HepG2 (cell line): ENCODE measurements around the gene MBTD1. TPM values are rescaled to one million over a fixed set of nuclear protein-coding genes. Genes with fewer than 3 reads are reported as not detected.

ENCODE experiments used
- AGO2 ChIP-seq: fragments of 200-400 bp; formaldehyde crosslinking; optimal IDR thresholded peaks from 2 replicates; pipeline ENCODE3; 2017; ENCODE audit warnings: mild to moderate bottlenecking, low read depth, low read length, moderate library complexity
- HBP1 ChIP-seq: IDR thresholded peaks from 2 replicates; pipeline ENCODE4 v1.6.1; 2016; ENCODE audit warnings: low read depth, control low read depth
- HCFC1 ChIP-seq: fragments of 150-350 bp; IDR thresholded peaks from 2 replicates; pipeline ENCODE4 v1.6.1; 2014; ENCODE audit warnings: low read depth, low read length
- HDAC2 ChIP-seq: sonication (generic); formaldehyde crosslinking; IDR thresholded peaks from 2 replicates; pipeline ENCODE4 v1.4.0; 2020; ENCODE audit warnings: missing genetic modification reagents
- HNF1B ChIP-seq: sonication (generic); formaldehyde crosslinking; IDR thresholded peaks from 2 replicates; pipeline ENCODE4 v1.5.1; 2020; ENCODE audit warnings: mild to moderate bottlenecking, moderate library complexity, missing genetic modification reagents
- HOXA7 ChIP-seq: sonication (generic); formaldehyde crosslinking; IDR thresholded peaks from 2 replicates; pipeline ENCODE4 v1.8.1; 2022; ENCODE audit warnings: mild to moderate bottlenecking, missing genetic modification reagents, moderate library complexity
- RCOR2 ChIP-seq: IDR thresholded peaks from 2 replicates; pipeline ENCODE4 v1.6.1; 2016; ENCODE audit warnings: missing biosample characterization, missing genetic modification reagents
- SMAD9 ChIP-seq: sonication (generic); formaldehyde crosslinking; IDR thresholded peaks from 2 replicates; pipeline ENCODE4 v1.5.1; 2020; ENCODE audit warnings: mild to moderate bottlenecking, missing genetic modification reagents
- STAT6 ChIP-seq: sonication (generic); formaldehyde crosslinking; IDR thresholded peaks from 2 replicates; pipeline ENCODE4 v1.4.0; 2020; ENCODE audit warnings: missing genetic modification reagents, mild to moderate bottlenecking, borderline replicate concordance
- UBTF ChIP-seq: sonication (generic); formaldehyde crosslinking; IDR thresholded peaks from 2 replicates; pipeline ENCODE4 v1.4.0; 2020; ENCODE audit warnings: mild to moderate bottlenecking, missing genetic modification reagents
- ZMAT3 ChIP-seq: sonication (generic); formaldehyde crosslinking; conservative IDR thresholded peaks from 2 replicates; pipeline ENCODE4 v1.7.0; 2021; ENCODE audit warnings: missing genetic modification reagents
- ZNF432 ChIP-seq: sonication (generic); formaldehyde crosslinking; IDR thresholded peaks from 2 replicates; pipeline ENCODE4 v1.5.0; 2020; ENCODE audit warnings: missing genetic modification reagents, mild to moderate bottlenecking, borderline replicate concordance
- ZNF557 ChIP-seq: sonication (generic); formaldehyde crosslinking; IDR thresholded peaks from 2 replicates; pipeline ENCODE4 v1.4.0; 2020; ENCODE audit warnings: missing genetic modification reagents
- ZNF562 ChIP-seq: sonication (generic); formaldehyde crosslinking; IDR thresholded peaks from 2 replicates; pipeline ENCODE4 v1.8.0; 2022; ENCODE audit warnings: missing genetic modification reagents, borderline replicate concordance
- ZNF704 ChIP-seq: sonication (generic); formaldehyde crosslinking; IDR thresholded peaks from 2 replicates; pipeline ENCODE4 v1.8.1; 2023; ENCODE audit warnings: mild to moderate bottlenecking, inconsistent platforms, moderate library complexity, missing genetic modification reagents, borderline replicate concordance
- ZSCAN5A ChIP-seq: sonication (generic); formaldehyde crosslinking; IDR thresholded peaks from 2 replicates; pipeline ENCODE4 v1.8.0; 2022; ENCODE audit warnings: mild to moderate bottlenecking, missing genetic modification reagents, borderline replicate concordance
- polyA plus RNA-seq, 8 experiments: library from polyadenylated mRNA; depleted of rRNA in 3 of 8; stranded (reverse) in 7 of 8; unstranded in 1 of 8; fragments of >200 nt; fragmentation: Illumina TruSeq in 4 of 8; extraction: Trizol in 4 of 8; gene quantifications; 2 replicates each; pipeline versions ENCODE4 v1.2.1 to v1.2.3, GENCODE V29; 2011 to 2016; ENCODE audit warnings: low read depth in 4 of 8, missing spikeins in 1 of 8, mixed read lengths in 1 of 8; ENCODE audit not compliant: insufficient read depth in 1 of 8
- total RNA-seq, 5 experiments: library from RNA; depleted of rRNA; stranded (reverse); fragments of >200 nt; fragmentation: Illumina TruSeq; extraction: Trizol; gene quantifications; 2 replicates each; pipeline ENCODE4 v1.2.3, GENCODE V29; 2016; ENCODE audit warnings: low read depth in 1 of 5

The MBTD1 gene
- total and polyA plus RNA-seq, 2 of the 13 experiments (the other 11 are each of a cell fraction or from before 2014, with no cell fraction given) = 20.9 TPM

GRCh38 chr17:51166987-51167931 is 92.6 kb downstream of the MBTD1 start (continued):
- TF ChIP-seq HBP1 (CRISPR knock-in tag) = no peak
- TF ChIP-seq ZSCAN5A (CRISPR knock-in tag) = peak; percentile 86
- TF ChIP-seq ZMAT3 = no peak; the same call in 1 of the 2 replicates
- TF ChIP-seq RCOR2 (CRISPR knock-in tag) = no peak
- peak; percentile 54 for TF ChIP-seq UBTF
- no peak for TF ChIP-seq ZNF562 (CRISPR knock-in tag)
- TF ChIP-seq HDAC2 (CRISPR knock-in tag) = no peak; the same call in none of the 2 replicates
- 0 out of 2 replicates have a peak, but pooled peaks have one; percentile 21 for TF ChIP-seq SMAD9 (CRISPR knock-in tag)
- TF ChIP-seq ZNF704 (CRISPR knock-in tag) = no peak
- TF ChIP-seq ZNF432 = no peak; the same call in 1 of the 2 replicates
- TF ChIP-seq ZNF557 = no peak
- peak; percentile 91 for TF ChIP-seq AGO2
- no peak for TF ChIP-seq HCFC1
- no peak for TF ChIP-seq STAT6 (CRISPR knock-in tag)
- no peak for TF ChIP-seq HOXA7 (CRISPR knock-in tag)
- peak; percentile 72; the same call in 1 of the 2 replicates for TF ChIP-seq HNF1B
